ENCODE results near the gene BHMT2. TPM values are rescaled to one million over a fixed set of nuclear protein-coding genes. Genes with fewer than 3 reads are reported as not detected.

BHMT2 gene
- total RNA-seq, 3 donors from 2014 or later (not counting 1 experiment from before 2014, with no cell fraction given): not detected

GRCh38 chr5:79055017-79055416 is 14.6 kb upstream of the BHMT2 start:
- Histone ChIP-seq H3K4me3 (ENCODE audit: low read length) (no peak overlapping the region), H3K27ac (ENCODE audit: low read length) (no peak overlapping the region), H3K9me3 (ENCODE audit: control insufficient read depth, insufficient read depth, low read length) (no peaks in the 10 kb centered on the region), H3K27me3 (ENCODE audit: control insufficient read depth, insufficient read depth, low read length) (no peaks in the 10 kb centered on the region), H3K4me1 (ENCODE audit: control insufficient read depth, insufficient read depth, low read length) (no peaks in the 10 kb centered on the region), H3K36me3 (ENCODE audit: control insufficient read depth, insufficient read depth, low read length) (no peaks in the 10 kb centered on the region)
- H3K4me3 Mint-ChIP-seq: no peak overlapping the region
- WGBS (ENCODE audit: insufficient coverage): 91% methylated on average over 1 of the region's 1 CpG
- no peaks in the 10 kb centered on the region for H3K9me3 Mint-ChIP-seq
- no peak for DNase-seq
- H3K36me3 Mint-ChIP-seq: no peaks in the 10 kb centered on the region
- peaks cover 7 to 11% of the 10 kb centered on the region in 2 donors for H3K27me3 Mint-ChIP-seq (ENCODE audit: low read depth in 2 of 2)
- ATAC-seq: no peak
- no peak overlapping the region for H3K27ac Mint-ChIP-seq
- H3K4me1 Mint-ChIP-seq: no peaks in the 10 kb centered on the region
- no peak for TF ChIP-seq CTCF (IDR thresholded peaks at IDR 0.05)
- intact Hi-C loops (cut with micrococcal nuclease): no loop called here

- H3K36me3 ChIP-seq (ENCODE audit: control insufficient read depth, insufficient read depth, low read length): no peaks in the 10 kb centered on the region
- H3K27me3 ChIP-seq (ENCODE audit: control insufficient read depth, insufficient read depth, low read length): no peaks in the 10 kb centered on the region
- ATAC-seq (no peak), DNase-seq (no peak)
- Mint-ChIP-seq H3K36me3 (no peaks in the 10 kb centered on the region), H3K27ac (no peak overlapping the region), H3K9me3 (no peaks in the 10 kb centered on the region), H3K4me3 (no peak overlapping the region), H3K27me3 (ENCODE audit: low read depth in 2 of 2) (peaks cover 9 to 16% of the 10 kb centered on the region in 2 donors), H3K4me1 (no peaks in the 10 kb centered on the region)
- H3K4me3 ChIP-seq (ENCODE audit: low read length): no peak overlapping the region
- intact Hi-C loops (cut with micrococcal nuclease): no loop called here
- TF ChIP-seq CTCF (IDR thresholded peaks at IDR 0.05): no peak
- no peaks in the 10 kb centered on the region for H3K4me1 ChIP-seq (ENCODE audit: control insufficient read depth, insufficient read depth, low read length)
- no peaks in the 10 kb centered on the region for H3K9me3 ChIP-seq (ENCODE audit: control insufficient read depth, insufficient read depth, low read length)
- H3K27ac ChIP-seq (ENCODE audit: low read length): no peak overlapping the region
Observed at GRCh38 chr5:79056847-79057246, 12.7 kb upstream of the BHMT2 start.

GRCh38 chr5:79059674-79060073 is 9.9 kb upstream of the BHMT2 start:
- intact Hi-C loops (cut with micrococcal nuclease): no loop called here
- H3K4me3 Mint-ChIP-seq: no peak overlapping the region
- DNase-seq (no peak), ATAC-seq (no peak)
- H3K27ac ChIP-seq (ENCODE audit: low read length): no peak overlapping the region
- no peaks in the 10 kb centered on the region for H3K27me3 ChIP-seq (ENCODE audit: control insufficient read depth, insufficient read depth, low read length)
- no peak overlapping the region for H3K27ac Mint-ChIP-seq
- no peak overlapping the region for H3K4me3 ChIP-seq (ENCODE audit: low read length)
- H3K27me3 Mint-ChIP-seq (ENCODE audit: low read depth in 2 of 2): peaks cover 8 to 16% of the 10 kb centered on the region in 2 donors
- H3K36me3 Mint-ChIP-seq: no peaks in the 10 kb centered on the region
- H3K4me1 ChIP-seq (ENCODE audit: control insufficient read depth, insufficient read depth, low read length): no peaks in the 10 kb centered on the region
- no peak for TF ChIP-seq CTCF (IDR thresholded peaks at IDR 0.05)
- H3K36me3 ChIP-seq (ENCODE audit: control insufficient read depth, insufficient read depth, low read length): no peaks in the 10 kb centered on the region
- 100% methylated on average over 2 of the region's 4 CpGs for WGBS (ENCODE audit: insufficient coverage)
- H3K9me3 Mint-ChIP-seq: no peaks in the 10 kb centered on the region
- no peaks in the 10 kb centered on the region for H3K9me3 ChIP-seq (ENCODE audit: control insufficient read depth, insufficient read depth, low read length)
- H3K4me1 Mint-ChIP-seq: no peaks in the 10 kb centered on the region

GRCh38 chr5:79062436-79062835 is 7.1 kb upstream of the BHMT2 start:
- DNase-seq: no peak
- no peak overlapping the region for H3K27ac ChIP-seq (ENCODE audit: low read length)
- 89% methylated on average over 3 of the region's 3 CpGs for WGBS (ENCODE audit: insufficient coverage)

More at GRCh38 chr5:79062436-79062835, 7.1 kb upstream of the BHMT2 start:
- no peaks in the 10 kb centered on the region for H3K9me3 ChIP-seq (ENCODE audit: control insufficient read depth, insufficient read depth, low read length)
- Mint-ChIP-seq H3K9me3 (no peaks in the 10 kb centered on the region), H3K27ac (no peak overlapping the region), H3K27me3 (ENCODE audit: low read depth in 2 of 2) (peaks cover 8 to 16% of the 10 kb centered on the region in 2 donors), H3K4me1 (no peaks in the 10 kb centered on the region), H3K4me3 (no peak overlapping the region), H3K36me3 (no peaks in the 10 kb centered on the region)
- H3K27me3 ChIP-seq (ENCODE audit: control insufficient read depth, insufficient read depth, low read length): peaks cover 2% of the 10 kb centered on the region
- H3K4me1 ChIP-seq (ENCODE audit: control insufficient read depth, insufficient read depth, low read length): no peaks in the 10 kb centered on the region
- no peak for ATAC-seq
- no peak overlapping the region for H3K4me3 ChIP-seq (ENCODE audit: low read length)
- intact Hi-C loops (cut with micrococcal nuclease): no loop called here
- TF ChIP-seq CTCF (IDR thresholded peaks at IDR 0.05): no peak
- no peaks in the 10 kb centered on the region for H3K36me3 ChIP-seq (ENCODE audit: control insufficient read depth, insufficient read depth, low read length)

Measured in natural killer cell (primary cell).